Hematopoietic multipotent progenitor cell treated with erythropoietin and hydrocortisone succinate and interleukin-3 and kit ligand, for 6 days (in vitro differentiated cells): Measurements from ENCODE around the gene WSCD2.

ENCODE experiments used
- DNase-seq: peaks from one replicate; pipeline ENCODE4 v3.0.0-alpha.2; 2015

WSCD2 gene

GRCh38 chr12:108170164-108170563 is 41.1 kb downstream of the WSCD2 start:
- DNase-seq, result no peak

DNA sequence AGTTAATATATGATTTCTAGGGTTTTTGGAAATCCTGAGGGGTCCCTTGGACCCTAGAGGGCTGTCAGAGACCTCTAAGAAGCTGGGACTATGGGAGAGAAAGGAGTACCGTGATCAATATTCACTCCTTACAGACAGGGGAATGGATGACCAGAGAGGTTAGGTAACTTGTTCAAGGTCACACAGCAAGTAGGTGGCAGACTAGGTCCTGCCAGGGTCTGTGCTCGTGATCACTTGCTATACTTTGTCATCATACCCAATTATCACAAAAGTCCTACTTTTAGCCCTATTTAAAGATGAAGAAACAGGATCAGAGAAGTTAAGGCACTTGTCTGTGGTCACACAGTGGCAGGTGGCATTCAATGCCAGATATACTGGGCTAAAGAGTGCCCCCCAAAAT is 42.9 kb downstream of the WSCD2 start:
- DNase-seq, result no peak

GRCh38 chr12:108173160-108173559 is 44.1 kb downstream of the WSCD2 start:
- DNase-seq, result no peak

GRCh38 chr12:108173892-108174291 is 44.8 kb downstream of the WSCD2 start:
- no peak for DNase-seq

DNA sequence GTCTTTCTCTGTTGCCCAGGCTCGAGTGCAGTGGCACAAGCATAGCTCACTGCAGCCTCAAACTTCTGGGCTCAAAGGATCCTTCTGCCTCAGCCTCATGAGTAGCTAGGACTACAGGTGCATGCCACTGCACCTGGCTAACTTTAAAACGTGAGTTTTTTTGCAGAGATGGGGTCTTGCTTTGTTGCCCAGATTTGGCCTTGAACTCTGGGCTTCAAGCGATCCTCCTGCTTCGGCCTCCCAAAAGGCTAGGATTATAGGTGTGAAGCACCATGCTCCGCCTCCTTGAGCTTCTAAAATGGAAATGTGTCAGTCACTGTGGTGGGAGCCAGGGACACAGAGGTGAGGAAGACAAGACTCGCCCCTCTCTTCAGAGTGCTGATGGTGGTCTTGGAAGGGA is 45.6 kb downstream of the WSCD2 start:
- DNase-seq, result no peak

DNA sequence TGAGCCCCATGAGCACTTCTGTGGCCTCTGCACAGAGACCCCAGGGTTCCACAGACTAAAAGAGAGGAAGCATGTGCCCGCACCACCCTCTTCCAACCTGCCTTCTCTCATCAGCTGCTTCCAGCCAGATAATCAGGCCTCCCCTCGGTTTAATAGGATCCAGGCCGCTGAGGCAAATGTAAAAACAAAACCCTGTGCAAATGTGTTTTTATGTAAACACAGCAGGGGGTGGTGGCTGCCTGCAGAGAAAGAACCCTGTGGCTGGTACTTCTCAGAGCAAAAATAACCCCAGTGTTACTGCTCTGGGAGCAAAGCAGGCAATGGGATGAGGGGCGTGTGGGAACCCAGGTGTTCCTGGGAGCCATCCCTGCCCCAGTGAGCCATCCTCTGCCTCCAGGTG is 46.2 kb downstream of the WSCD2 start:
- no peak for DNase-seq

DNA sequence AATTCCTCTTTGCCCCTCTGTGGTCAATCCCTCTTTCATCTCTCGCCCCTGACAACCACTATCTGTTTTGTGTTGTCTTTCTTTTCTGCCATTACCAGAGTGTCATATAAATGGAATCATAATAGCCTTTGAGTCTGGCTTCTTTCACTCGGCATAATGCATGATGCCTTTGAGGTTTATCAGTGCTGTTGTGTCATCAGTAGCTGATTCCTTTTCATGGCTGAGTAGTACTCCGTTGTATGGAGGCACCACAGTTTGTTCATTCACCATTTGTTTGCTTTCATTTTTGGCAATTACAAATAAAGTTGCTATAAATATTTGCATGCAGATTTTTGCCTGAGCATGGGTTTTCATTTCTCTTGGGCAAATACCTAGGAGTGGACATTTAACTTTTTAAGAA is 47.2 kb downstream of the WSCD2 start:
- DNase-seq, result no peak

- DNase-seq, result no peak
Observed at GRCh38 chr12:108177131-108177530, 48.0 kb downstream of the WSCD2 start.

- DNase-seq, result no peak
Observed at GRCh38 chr12:108179305-108179704, 50.2 kb downstream of the WSCD2 start.

- no peak for DNase-seq
Observed at GRCh38 chr12:108180255-108181094, 51.4 kb downstream of the WSCD2 start.

GRCh38 chr12:108181095-108181454 is 52.0 kb downstream of the WSCD2 start:
- no peak for DNase-seq

- DNase-seq, result no peak
Observed at GRCh38 chr12:108182096-108182495, 53.0 kb downstream of the WSCD2 start.

DNA sequence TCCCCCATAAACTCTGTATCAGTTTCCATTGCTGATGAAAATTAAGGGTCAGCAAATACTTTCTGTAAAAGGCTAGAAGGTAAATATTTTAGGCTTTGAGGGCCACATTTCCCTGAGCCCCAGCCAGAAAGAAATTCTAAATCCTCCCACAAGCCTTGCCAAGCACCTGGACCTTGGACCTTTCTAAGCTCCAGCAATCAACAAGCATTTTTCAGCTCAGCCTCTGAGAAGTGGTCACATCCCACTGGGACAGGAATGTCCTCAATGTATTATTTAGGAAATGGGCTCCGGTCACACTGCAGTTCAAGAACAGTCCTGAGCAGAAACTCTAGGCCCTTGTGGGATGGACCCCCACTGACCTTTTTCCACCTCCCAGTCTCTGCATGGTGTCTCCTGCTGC is 55.9 kb downstream of the WSCD2 start:
- no peak for DNase-seq

- DNase-seq, result no peak
Observed at GRCh38 chr12:108187831-108188230, 58.7 kb downstream of the WSCD2 start.

- no peak for DNase-seq
Observed at GRCh38 chr12:108190529-108190928, 61.4 kb downstream of the WSCD2 start.

DNA sequence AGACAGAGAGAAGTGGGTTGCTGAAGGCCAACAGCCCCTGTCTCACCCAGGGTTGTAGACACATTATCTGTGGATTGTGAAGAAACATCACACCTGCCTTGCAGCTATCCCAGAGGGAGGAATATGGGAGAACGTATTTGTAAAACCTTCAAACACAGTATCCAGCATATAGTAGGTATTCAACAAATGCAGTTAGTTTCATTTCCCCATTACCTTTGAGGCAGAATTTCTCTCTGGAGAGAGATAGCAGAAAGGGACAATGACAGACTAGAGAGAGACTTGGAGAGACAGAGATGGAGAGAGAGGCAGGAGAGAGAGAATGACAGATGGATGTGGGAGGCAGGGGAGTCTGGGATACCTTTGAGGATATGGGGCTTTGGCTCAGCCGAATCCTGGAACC is 62.0 kb downstream of the WSCD2 start:
- DNase-seq, result no peak

GRCh38 chr12:108191938-108192337 is 62.9 kb downstream of the WSCD2 start:
- DNase-seq, result no peak

DNA sequence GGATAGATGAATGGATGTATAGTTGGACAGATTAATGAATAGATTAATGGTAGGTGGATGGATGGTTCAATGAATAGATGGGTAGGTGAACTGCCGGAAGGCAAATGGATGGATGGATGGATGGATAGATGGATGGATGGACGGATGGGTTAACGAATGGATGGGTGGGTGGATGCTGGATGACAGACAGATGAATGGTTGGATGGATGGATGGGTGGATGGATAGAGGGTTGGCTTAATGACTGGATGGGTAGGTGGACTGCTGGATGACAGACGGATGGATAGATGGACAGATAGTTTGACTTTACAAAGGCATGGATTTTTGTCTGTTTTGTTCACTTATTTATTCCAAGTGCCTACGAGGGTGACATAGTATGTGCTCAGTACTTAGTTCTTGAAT is 64.4 kb downstream of the WSCD2 start:
- no peak for DNase-seq

GRCh38 chr12:108193917-108194316 is 64.8 kb downstream of the WSCD2 start:
- DNase-seq, result peak; percentile 76

DNA sequence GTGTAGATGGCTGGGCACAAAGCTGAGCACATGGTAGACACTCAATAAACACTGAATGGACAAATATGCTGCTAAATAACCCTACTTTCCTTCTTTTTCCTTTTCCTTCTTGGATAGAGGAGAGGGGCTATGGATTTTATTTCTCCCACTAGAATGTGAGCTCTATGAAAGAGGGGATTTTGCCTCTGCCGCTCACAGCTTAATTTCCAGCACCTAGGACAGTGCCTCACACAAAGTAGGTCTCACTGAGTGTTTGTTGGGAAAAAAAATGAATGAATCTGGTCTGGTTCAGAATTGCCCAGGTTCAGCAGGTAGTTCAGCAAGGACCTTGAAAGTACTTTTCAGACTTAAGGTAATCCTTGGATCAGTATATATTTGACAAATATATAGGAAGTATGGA is 65.5 kb downstream of the WSCD2 start:
- peak; percentile 10 for DNase-seq

- no peak for DNase-seq
Observed at GRCh38 chr12:108196319-108196718, 67.2 kb downstream of the WSCD2 start.

GRCh38 chr12:108196921-108197320 is 67.8 kb downstream of the WSCD2 start:
- no peak for DNase-seq

- DNase-seq, result no peak
Observed at GRCh38 chr12:108198043-108198442, 69.0 kb downstream of the WSCD2 start.

DNA sequence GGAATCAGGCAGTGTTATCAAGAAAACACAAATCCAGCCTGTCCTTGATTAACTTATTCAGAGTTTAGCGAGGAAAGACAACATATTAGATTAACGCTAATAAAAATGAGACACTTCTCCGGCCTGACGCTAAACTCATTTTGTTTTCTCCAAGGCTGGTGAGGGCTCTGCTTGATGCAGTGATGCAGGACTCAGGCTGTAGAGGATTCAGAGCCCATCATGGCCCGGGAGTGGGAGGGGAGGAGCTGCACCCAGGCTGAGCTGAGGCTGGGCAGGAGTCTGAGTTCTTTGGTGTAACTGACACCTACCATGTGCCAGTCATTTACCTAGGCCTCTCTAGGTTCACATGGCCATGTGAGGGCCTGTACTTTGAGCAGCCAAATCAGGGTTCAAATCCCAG is 70.0 kb downstream of the WSCD2 start:
- DNase-seq, result no peak

DNA sequence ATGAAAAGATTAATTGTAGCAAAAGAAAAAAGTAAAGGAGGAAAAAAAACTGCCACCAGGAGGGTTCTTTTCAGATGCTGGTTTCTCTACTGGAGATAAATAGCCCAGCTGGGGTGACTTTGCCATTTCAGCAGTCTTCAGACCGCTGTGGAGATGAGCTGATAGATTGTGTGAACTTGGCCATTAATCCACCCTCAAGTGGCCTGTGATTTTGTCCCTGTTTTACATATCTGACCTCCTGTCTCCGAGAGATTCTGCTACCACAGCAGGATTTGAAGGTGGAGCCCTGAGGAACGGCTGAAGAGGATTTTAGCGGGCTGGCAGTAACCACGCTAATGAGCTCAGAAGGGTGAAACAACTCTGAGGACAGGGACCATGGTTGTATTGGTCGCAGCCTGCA is 72.7 kb downstream of the WSCD2 start:
- no peak for DNase-seq
